HG03432 (cell line): Measurements from ENCODE around the gene MLF1.

Experiments
- ATAC-seq: cut with Tn5 transposase; IDR thresholded peaks from one replicate; pipeline ENCODE4 v1.9.1; 2021; ENCODE audit warnings: mild to moderate bottlenecking, moderate library complexity; ENCODE audit not compliant: unreplicated experiment

The MLF1 gene

DNA sequence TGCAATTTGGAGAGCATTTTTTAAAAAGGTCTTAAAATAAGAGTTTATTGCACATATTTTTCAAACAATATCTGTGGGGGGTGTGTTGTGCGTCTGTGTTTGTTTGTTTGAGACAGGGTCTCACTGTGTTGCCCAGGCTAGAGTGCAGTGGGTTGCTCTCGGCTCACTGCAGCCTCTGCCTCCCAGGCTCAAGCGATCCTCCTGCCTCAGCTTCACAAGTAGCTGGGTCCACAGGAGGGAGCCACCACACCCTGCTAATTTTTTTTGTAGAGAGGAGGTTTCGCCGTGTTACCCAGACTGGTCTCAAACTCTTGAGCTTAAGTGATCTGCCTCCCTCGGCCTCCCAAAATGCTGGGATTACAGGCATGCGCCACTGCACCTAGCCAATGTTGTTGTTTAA lies 2.7 kb downstream of the MLF1 start:
- ATAC-seq = no peak

GRCh38 chr3:158574646-158575045 lies 3.7 kb downstream of the MLF1 start:
- no peak for ATAC-seq

- ATAC-seq = no peak
Observed at GRCh38 chr3:158590223-158590622, 19.2 kb downstream of the MLF1 start.

DNA sequence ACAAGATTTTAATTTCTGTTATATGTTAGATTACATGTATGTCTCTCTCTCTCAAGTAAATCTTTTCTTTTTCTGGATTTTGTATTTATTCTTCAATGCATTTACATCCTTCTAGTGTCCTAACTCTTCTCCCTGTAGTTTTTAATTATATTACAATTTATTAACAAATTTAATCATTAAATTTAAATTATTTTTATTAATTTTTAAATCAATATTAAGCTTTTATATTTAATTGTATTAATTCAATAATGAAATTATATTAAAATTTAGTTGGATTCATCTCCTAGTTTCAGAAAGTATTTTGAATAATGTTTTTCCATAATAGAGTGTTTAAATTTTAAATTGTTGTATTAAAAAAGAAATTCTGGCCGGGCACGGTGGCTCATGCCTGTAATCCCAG lies 29.8 kb downstream of the MLF1 start:
- no peak for ATAC-seq

- ATAC-seq = no peak
Observed at GRCh38 chr3:158602227-158602626, 31.2 kb downstream of the MLF1 start.

DNA sequence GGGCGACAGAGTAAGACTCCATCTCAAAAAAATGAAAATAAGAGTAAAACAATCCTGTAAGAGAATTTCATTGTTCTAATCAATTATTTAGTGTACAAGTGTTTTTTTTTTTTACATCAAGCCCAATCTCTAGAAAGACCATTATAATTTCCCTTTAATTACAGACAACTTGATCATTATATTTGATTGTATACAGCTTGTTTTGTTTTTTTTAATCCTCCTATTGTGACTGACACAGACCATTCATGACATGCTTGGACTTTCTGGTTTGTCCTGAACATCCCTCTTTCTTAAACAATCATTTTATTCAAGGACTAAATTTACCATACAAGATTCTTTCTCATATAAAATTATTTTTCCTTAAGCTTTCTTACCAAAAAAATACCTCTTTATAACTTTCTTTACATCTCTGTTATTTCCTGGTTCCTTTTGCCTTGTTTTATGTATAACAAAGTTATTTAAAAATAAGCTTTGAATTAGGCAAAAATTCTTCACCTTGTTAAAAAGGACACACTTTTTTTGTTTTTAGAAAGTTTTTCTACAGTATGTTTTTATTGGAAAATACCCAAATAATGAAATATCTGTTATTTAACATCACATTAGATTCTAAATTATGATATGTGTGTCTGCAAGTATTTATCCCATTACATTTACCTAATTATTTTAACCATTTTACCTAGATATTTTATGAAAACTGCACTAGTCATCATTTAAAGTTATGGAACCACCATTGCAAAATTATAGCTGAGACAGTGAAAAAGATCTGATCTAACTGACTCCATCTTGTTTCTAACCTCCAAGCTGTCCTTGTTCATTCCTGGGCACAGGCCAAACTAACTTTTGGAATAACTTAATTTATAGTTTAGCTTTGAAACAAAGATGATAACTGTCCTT lies 47.2 kb downstream of the MLF1 start:
- ATAC-seq = no peak

GRCh38 chr3:158625881-158626280 lies 54.9 kb downstream of the MLF1 start:
- no peak for ATAC-seq

DNA sequence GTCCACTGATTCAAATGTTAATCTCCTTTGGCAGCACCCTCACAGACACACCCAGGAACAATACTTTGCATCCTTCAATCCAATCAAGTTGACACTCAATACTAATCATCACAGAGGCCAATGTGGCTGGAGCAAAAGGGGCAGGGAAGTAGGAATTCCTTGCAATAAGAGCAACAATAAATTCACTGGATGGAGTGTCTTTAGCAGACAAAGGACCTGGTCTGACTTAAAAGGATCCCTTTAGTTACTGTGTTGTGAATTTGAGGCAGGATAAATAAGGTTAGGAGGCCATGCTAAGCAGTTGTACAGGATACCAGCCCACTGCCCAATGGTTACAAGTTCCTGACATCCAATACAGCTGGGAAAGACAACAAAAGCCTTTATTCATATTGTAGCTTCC lies 61.0 kb downstream of the MLF1 start:
- no peak for ATAC-seq

GRCh38 chr3:158640646-158641045 lies 69.7 kb downstream of the MLF1 start:
- ATAC-seq = no peak

DNA sequence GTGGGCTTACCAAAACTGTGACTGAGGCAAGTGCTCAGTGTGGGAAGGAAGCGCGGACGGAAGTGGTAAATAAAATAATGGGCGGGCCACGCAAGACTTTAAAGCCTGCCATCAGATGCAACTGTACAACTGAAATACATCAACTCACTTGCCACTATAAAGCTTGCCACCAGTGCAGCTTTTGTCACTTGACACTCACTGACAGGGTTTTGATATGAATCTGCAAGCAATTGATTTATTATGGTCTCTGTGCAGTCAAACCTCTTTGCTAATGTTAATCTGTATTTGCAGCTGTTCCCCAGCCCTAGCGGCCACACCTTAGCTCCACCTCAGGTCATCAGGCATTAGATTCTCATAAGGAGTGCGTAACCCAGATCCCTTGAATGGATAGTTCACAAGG lies 71.0 kb downstream of the MLF1 start:
- no peak for ATAC-seq

DNA sequence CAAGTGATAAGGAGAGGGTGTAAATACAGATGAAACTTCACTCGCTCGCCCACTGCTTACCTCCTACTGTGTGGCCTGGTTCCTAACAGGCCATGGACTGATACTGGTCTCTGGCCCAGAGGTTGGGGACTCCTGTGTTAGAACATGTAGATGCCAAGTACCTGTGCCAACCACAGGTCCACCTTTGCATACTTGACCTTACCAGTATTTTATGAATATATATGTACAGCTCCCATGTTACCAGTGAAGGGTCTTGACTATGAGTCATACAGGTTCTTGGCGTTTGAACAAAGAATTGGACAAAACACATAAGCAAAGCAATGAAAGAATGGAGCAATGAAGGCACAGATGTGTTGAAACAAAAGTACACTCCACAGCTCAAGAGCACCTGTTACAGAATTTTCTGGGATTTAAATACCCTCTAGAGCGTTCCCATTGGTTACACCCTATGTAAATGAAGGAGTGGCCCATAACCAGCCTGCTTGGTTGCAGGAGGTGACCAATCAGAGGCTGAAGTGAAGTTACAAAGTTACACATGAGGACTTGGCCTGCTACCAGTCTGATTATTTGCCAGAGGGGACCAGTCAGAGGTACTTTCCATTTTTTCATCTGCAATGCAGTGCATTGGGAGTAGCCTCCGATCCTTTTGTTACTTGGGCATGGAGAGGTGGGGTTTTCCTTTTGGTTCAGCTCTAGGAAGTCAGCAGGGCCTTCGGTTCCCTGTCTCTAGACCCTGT lies 71.6 kb downstream of the MLF1 start:
- ATAC-seq = no peak

DNA sequence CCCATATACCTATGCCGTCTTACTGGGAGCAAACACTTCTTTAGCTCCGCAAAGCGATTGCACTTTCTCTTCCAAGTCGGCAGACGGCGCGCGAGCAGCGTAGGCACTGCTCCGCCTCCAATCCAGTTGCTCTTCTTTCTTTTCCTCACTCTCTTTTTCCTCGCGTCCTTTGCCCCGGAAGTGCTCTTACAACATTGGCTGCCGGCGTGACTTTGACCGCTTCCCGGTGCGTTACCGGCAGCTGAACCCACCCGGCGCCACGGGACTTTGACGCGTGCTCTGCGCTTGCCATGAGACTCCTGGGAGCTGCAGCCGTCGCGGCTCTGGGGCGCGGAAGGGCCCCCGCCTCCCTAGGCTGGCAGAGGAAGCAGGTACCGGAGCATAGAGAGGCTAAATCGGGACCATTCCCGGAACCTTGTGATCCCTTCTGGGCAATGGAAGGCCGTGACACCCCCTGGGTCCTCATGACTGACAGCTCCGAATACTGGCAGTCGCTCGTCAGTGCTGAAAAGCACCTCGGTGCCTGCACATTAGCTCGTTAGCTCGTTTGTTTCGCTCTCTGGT lies 73.4 kb downstream of the MLF1 start, which contains the start of gene GFM1:
Gene GFM1, plus strand, starts transcription at position 183 of the 564 bp plus-strand sequence. Its CDS starts 108 bp downstream, at position 291.
- ATAC-seq = peak; percentile 98

- ATAC-seq = no peak
Observed at GRCh38 chr3:158649791-158650190, 78.8 kb downstream of the MLF1 start.

DNA sequence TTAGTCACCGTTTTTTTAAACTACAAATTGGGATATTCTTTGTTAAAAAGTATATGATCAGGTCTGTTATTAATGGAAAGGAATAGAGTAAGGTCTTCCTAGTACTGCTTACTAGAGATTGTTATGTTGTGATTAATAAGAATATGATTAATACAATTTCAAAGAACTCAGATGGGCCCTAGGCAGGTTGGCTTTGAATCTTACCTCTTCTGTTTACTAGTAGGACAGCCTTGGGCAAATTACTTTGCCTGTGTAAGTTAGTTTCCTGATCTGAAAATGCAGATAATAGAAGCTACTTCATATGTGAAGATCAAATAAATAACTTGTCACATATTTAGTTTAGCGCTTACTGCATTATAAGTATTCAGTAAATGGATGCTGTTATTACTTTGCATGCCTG lies 80.2 kb downstream of the MLF1 start:
- ATAC-seq = no peak

- ATAC-seq = no peak
Observed at GRCh38 chr3:158652463-158652862, 81.5 kb downstream of the MLF1 start.
